Right lung (tissue), 5 donors: ENCODE results near the gene MRPL27. TPM values are rescaled to one million over a fixed set of nuclear protein-coding genes. Genes with fewer than 3 reads are reported as not detected.

Experiments
- DNase-seq, 2 donors: peaks; one replicate each; pipeline ENCODE4 v3.0.0-alpha.2; 2013
- polyA plus RNA-seq, 5 donors: library from polyadenylated mRNA; unstranded; fragments of 120-200 nt; gene quantifications; one replicate each; pipeline versions ENCODE4 v1.2.1 to v1.2.3, GENCODE V29; 2013; ENCODE audit warnings: inconsistent platforms in 1 of 5, low replicate concordance in 1 of 5; ENCODE audit not compliant: insufficient read length in 5 of 5, insufficient read depth in 1 of 5

The MRPL27 gene
- polyA plus RNA-seq, 5 donors = 48.3 to 67.2 (median 55.7) TPM

- no peak for DNase-seq
Observed at GRCh38 chr17:50362661-50363060, 10.3 kb downstream of the MRPL27 start.

GRCh38 chr17:50361561-50362480, 11.2 kb downstream of the MRPL27 start:
- DNase-seq = peak in 1 of 2 donors; percentile 31

GRCh38 chr17:50360486-50361115, 12.4 kb downstream of the MRPL27 start:
- no peak for DNase-seq

- no peak for DNase-seq
Observed at GRCh38 chr17:50359998-50360461, 13.0 kb downstream of the MRPL27 start.

- no peak for DNase-seq
Observed at GRCh38 chr17:50359005-50359699, 13.8 kb downstream of the MRPL27 start.

GRCh38 chr17:50358177-50358576, 14.8 kb downstream of the MRPL27 start:
- DNase-seq = no peak

DNA sequence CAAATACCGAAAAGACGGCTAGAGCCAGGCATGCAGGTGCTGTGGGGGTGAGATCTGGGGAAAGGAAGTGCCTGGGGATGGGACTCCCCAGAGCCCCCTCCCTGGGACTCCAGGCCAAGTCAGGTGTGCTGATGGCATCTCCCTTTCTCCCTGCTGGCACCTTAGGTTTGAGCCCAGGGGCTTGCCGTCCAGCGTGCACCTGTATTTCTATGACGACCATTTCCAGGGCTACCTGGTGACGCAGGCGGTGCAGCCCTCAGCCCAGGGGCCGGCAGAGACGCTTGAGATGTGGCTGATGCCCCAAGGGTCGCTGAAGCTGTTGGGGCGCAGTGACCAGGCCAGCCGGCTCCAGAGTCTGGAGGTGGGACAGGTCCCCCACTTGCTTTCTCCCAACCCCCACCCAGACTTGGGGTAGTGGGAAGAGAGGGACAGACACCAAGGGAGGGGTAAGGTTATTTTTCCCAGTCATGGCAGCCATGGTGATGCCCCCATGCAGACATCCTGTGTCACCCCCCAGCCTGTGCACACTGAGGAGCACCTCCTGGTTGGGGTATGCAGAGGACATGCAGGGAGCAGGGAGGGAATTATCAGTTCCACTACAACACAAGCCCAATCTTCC, 16.0 kb downstream of the MRPL27 start:
- DNase-seq = no peak

- DNase-seq = no peak
Observed at GRCh38 chr17:50356418-50356817, 16.6 kb downstream of the MRPL27 start.

- DNase-seq = no peak
Observed at GRCh38 chr17:50355701-50356341, 17.2 kb downstream of the MRPL27 start.

DNA sequence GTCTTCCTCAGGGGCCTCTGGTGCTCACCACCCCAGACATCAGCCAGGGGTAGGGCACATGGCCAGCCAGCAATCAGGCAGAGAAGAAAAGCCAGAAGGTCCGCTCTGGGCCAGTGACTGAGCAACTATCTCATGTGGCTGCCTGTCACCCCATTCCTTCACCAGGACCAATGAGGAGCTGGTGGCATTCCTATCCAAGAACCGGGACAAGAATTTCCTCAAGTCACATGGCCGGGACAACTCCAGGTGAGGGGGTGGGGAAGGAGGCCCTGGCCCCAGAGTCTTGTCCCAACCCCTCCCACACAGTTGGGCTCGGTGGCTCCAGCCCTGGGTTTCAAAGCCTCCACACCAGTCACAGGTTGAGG, 17.7 kb downstream of the MRPL27 start:
- no peak for DNase-seq

DNA sequence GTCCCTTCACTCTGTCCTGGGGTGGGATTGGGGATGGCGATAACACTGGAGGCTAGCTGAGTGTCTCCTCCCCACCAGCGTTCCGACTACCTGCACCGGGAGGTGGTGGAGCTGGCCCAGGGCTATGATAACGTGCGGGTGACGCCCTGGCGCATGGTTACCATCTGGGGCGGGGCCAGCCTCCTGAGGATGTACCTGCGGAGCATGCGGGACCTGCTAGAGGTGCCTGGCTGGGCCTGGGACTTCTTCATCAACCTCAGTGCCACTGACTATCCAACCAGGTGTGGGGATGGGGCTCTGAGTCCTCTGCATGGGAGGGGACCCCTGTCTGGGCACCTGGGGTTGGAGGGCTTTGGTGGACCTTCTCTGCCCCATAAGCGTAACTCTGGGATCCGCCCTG, 18.2 kb downstream of the MRPL27 start:
- DNase-seq = no peak

GRCh38 chr17:50354198-50354597, 18.8 kb downstream of the MRPL27 start:
- no peak for DNase-seq

- DNase-seq = no peak
Observed at GRCh38 chr17:50353600-50354195, 19.3 kb downstream of the MRPL27 start.

GRCh38 chr17:50352693-50353599, 20.0 kb downstream of the MRPL27 start:
- no peak for DNase-seq

- DNase-seq = no peak
Observed at GRCh38 chr17:50352072-50352692, 20.8 kb downstream of the MRPL27 start.

DNA sequence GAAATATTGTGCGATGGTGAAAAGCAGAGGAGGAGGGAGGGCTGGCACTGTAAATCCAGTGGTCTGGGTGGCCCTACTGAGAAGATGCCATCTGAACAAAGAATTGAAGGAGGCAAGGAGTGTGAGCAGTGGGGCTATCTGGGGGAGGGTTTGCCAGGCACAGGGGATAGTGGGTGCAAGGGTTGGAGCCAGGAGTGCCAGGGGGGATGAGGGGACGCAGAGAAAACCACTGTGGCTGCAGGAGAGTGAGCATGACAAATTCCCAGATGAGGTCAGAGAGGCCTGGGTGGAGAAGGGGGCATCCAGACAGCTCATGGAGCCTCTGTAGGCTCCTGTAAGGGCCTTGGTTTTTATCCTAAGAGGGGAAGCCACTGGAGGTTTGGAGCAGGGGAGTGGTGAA, 22.3 kb downstream of the MRPL27 start:
- DNase-seq = no peak

- DNase-seq = no peak
Observed at GRCh38 chr17:50349243-50349600, 23.8 kb downstream of the MRPL27 start.

DNA sequence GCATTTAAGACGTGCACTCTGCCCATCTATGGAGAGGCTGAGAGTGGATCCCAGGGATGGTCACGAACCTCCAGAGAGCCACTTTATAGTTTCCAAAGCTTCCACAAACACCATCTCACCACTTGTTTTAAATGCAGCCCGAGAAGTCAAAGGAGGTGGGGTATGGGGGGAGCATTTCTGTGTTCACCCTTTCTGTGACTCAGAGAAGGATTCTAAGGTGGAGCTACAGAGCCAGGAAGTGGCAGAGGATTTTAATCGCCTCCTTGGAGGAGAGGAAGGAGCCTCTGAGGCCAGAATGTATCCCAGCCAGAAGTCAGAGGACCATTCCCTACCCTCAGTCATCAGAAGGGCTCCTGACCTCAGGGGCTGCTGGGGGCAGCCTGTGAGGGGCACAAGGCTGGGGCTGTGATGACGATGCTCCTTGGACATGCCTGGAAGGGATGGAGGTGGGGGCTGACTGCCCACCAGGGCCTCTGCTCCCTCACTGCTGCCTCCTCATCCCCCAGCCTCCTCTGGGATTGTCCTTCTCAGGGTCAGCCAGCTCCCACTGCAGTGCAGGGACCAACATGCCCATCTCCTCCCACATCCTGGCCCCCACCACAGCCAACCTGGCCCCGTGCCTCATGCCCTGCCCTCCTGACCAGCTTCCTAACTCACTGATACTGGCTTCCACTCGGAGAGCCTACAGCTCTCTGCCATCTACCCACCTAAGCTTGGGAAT, 24.3 kb downstream of the MRPL27 start:
- DNase-seq = no peak

DNA sequence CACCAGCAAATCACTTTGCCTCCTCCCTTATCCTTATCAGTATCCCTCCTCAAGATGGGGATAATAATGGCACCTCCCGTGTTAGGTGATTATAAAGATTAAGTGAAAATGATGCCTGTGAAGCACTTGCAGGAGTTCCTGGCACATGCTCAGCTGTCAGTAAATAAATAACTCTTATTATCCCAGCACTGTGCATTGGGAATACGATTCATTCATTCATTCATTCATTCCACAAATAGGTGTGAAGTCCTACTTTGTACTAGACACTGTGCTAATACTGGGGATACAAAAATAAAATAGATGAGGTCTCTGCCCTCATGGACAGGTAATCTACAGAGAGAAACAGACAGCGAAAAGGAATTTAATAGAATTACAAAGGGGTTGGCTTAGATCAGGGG, 25.1 kb downstream of the MRPL27 start:
- DNase-seq = no peak
